ENCODE data around the gene CEP350.

DNA sequence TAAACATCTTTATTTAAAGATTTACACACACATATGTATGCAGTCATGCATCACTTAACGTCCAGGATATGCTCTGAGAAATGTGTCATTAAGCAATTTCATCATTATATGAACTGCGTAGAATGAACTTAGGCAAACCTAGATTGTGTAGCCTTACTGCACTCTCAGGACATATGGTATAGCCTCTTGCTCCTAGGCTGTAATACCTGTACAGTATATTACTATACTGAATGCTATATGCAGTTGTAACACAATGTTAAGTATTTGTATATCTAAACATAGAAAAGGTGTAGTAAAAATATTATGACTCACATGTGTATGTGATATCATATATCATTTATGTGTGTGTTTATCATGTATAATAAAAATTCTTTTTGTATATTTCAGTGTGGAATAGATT lies 126.9 kb downstream of the CEP350 start:
- TF ChIP-seq, protein P1, sequence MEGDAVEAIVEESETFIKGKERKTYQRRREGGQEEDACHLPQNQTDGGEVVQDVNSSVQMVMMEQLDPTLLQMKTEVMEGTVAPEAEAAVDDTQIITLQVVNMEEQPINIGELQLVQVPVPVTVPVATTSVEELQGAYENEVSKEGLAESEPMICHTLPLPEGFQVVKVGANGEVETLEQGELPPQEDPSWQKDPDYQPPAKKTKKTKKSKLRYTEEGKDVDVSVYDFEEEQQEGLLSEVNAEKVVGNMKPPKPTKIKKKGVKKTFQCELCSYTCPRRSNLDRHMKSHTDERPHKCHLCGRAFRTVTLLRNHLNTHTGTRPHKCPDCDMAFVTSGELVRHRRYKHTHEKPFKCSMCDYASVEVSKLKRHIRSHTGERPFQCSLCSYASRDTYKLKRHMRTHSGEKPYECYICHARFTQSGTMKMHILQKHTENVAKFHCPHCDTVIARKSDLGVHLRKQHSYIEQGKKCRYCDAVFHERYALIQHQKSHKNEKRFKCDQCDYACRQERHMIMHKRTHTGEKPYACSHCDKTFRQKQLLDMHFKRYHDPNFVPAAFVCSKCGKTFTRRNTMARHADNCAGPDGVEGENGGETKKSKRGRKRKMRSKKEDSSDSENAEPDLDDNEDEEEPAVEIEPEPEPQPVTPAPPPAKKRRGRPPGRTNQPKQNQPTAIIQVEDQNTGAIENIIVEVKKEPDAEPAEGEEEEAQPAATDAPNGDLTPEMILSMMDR (conservative IDR thresholded peaks at IDR 0.05; ENCODE audit: low read depth, low read length), result no peak
- no peak for TF ChIP-seq EZH2 (IDR thresholded peaks at IDR 0.05; ENCODE audit: low read length, unreplicated experiment)
- TF ChIP-seq EZH2phosphoT487 (IDR thresholded peaks at IDR 0.05; ENCODE audit: borderline replicate concordance, low read length), result no peak

All from PC-3 (cell line).